ENCODE results near the gene TANC1. TPM values are rescaled to one million over a fixed set of nuclear protein-coding genes. Genes with fewer than 3 reads are reported as not detected.

The TANC1 gene
- total and polyA plus RNA-seq, 2 of the 4 experiments (the other 2 are of a cell fraction): 10.2 to 12.9 TPM

GRCh38 chr2:159032580-159032979 lies 64.1 kb downstream of the TANC1 start:
- in situ Hi-C loops (cut with MboI; ENCODE audit: low sequenced_read_pairs): no loop called here
- DNase-seq (no peak), ATAC-seq (ENCODE audit: low read depth) (no peak)
- no peak for TF ChIP-seq RFX5 (IDR thresholded peaks at IDR 0.05; ENCODE audit: low read depth, low read length)
- TF ChIP-seq RAD21 (IDR thresholded peaks at IDR 0.05; ENCODE audit: low read length): no peak
- no peak for TF ChIP-seq RCOR1 (IDR thresholded peaks at IDR 0.05; ENCODE audit: insufficient replicate concordance, low read length)
- no peak for TF ChIP-seq POLR2A (IDR thresholded peaks at IDR 0.05; ENCODE audit: low read depth, low read length)
- TF ChIP-seq MAFK (IDR thresholded peaks at IDR 0.05; ENCODE audit: low read depth, low read length): no peak
- no peak for TF ChIP-seq CTCF (conservative IDR thresholded peaks at IDR 0.05; ENCODE audit: low read depth, low read length)
- no peak for TF ChIP-seq ELK1 (IDR thresholded peaks at IDR 0.05; ENCODE audit: borderline replicate concordance, low read depth, low read length)
- TF ChIP-seq MXI1 (IDR thresholded peaks at IDR 0.05; ENCODE audit: borderline replicate concordance, low read depth, low read length): no peak
- no peak for TF ChIP-seq FOS (IDR thresholded peaks at IDR 0.05; ENCODE audit: low read depth, low read length)
- no peak for TF ChIP-seq CHD1 (IDR thresholded peaks at IDR 0.05; ENCODE audit: low read depth, low read length)
- no peak for TF ChIP-seq NFE2L2 (IDR thresholded peaks at IDR 0.05; ENCODE audit: low read depth, low read length)
- no peak for TF ChIP-seq USF2 (IDR thresholded peaks at IDR 0.05; ENCODE audit: low read depth, low read length)
- no peak for TF ChIP-seq MAZ (IDR thresholded peaks at IDR 0.05; ENCODE audit: borderline replicate concordance, low read depth, low read length)
- TF ChIP-seq SMC3 (IDR thresholded peaks at IDR 0.05; ENCODE audit: low read depth, low read length): no peak
- H3K4me1 ChIP-seq (ENCODE audit: control insufficient read depth, insufficient read depth, low read length): peaks cover 24% of the 10 kb centered on the region
- H2BK120ac ChIP-seq (ENCODE audit: low read depth, low read length): no peak overlapping the region
- H2AFZ ChIP-seq (replicated peaks; ENCODE audit: low read length, poor library complexity): no peak overlapping the region
- ChIA-PET POLR2A (ENCODE audit: unreplicated experiment) (no interaction called here), CTCF (no interaction called here)
- H4K5ac ChIP-seq (ENCODE audit: low read depth, low read length): no peak overlapping the region
- WGBS, 2 experiments (ENCODE audit: extremely low coverage in 2 of 2, insufficient read length in 1 of 2): no CpG with 5 or more reads among the region's 2 CpGs
- dilution Hi-C loops (cut with HindIII; ENCODE audit: low sequenced_read_pairs, unreplicated experiment): no loop called here
- no peak overlapping the region for H2AK9ac ChIP-seq (replicated peaks; ENCODE audit: low read depth, low read length, poor library complexity)
- H4K20me1 ChIP-seq (ENCODE audit: insufficient read depth, low read length): peaks cover 7% of the 10 kb centered on the region; the same call in 1 of the 2 replicates
- H2BK5ac ChIP-seq (ENCODE audit: low read depth, low read length, poor library complexity, severe bottlenecking): no peak overlapping the region
- H3K4me2 ChIP-seq (ENCODE audit: low read depth, low read length): no peak overlapping the region
- peaks cover 9% of the 10 kb centered on the region; the same call in 1 of the 2 replicates for H3K9me1 ChIP-seq (ENCODE audit: insufficient read depth, low read length)
- no peak overlapping the region for H2BK15ac ChIP-seq (ENCODE audit: low read depth, low read length)
- H4K91ac ChIP-seq (ENCODE audit: insufficient read depth, low read depth, low read length): no peak overlapping the region
- H4K8ac ChIP-seq (ENCODE audit: low read depth in 2 of 2, low read length in 2 of 2): no peak overlapping the region
- H3K9ac ChIP-seq (ENCODE audit: low read depth, low read length): no peak overlapping the region
- intact Hi-C loops (cut with micrococcal nuclease): loop anchor here (5.0 kb wide), 1 partner anchor 80 kb away; no protein-coding TSS in a partner anchor
- H2BK20ac ChIP-seq (ENCODE audit: low read depth, low read length): no peak overlapping the region
- no peak overlapping the region for H3K14ac ChIP-seq (replicated peaks; ENCODE audit: low read depth, low read length)
- no peak overlapping the region for H3K27ac ChIP-seq (ENCODE audit: insufficient read depth, low read length)
- no peak overlapping the region for H3K56ac ChIP-seq (ENCODE audit: extremely low read depth, insufficient read depth, low read length)
- no peak overlapping the region for H3K4me3 ChIP-seq (ENCODE audit: insufficient read depth, low read depth, low read length)
- no peak overlapping the region for H3K23ac ChIP-seq (ENCODE audit: low read depth, low read length)
- no TSS peak for BruUV-seq (replicated peaks)
- H2AK5ac ChIP-seq (ENCODE audit: low read depth, low read length): no peak overlapping the region
- H3K36me3 ChIP-seq (ENCODE audit: control insufficient read depth, insufficient read depth, low read length): no peaks in the 10 kb centered on the region
- H3K9me3 ChIP-seq (ENCODE audit: control insufficient read depth, insufficient read depth, low read length): no peaks in the 10 kb centered on the region
- H3K79me1 ChIP-seq (ENCODE audit: low read depth in 1 of 2, low read length in 2 of 2): peaks cover 44 to 68% of the 10 kb centered on the region in 2 experiments
- no peak overlapping the region for H3K4ac ChIP-seq (ENCODE audit: low read depth, low read length)
- no peaks in the 10 kb centered on the region for H3K27me3 ChIP-seq (ENCODE audit: control insufficient read depth, insufficient read depth, low read length)
- H3K18ac ChIP-seq (ENCODE audit: low read depth, low read length): no peak overlapping the region

Measured in IMR-90 (cell line).